Measurements from ENCODE around the gene IMPDH1.

IMPDH1 gene

DNA sequence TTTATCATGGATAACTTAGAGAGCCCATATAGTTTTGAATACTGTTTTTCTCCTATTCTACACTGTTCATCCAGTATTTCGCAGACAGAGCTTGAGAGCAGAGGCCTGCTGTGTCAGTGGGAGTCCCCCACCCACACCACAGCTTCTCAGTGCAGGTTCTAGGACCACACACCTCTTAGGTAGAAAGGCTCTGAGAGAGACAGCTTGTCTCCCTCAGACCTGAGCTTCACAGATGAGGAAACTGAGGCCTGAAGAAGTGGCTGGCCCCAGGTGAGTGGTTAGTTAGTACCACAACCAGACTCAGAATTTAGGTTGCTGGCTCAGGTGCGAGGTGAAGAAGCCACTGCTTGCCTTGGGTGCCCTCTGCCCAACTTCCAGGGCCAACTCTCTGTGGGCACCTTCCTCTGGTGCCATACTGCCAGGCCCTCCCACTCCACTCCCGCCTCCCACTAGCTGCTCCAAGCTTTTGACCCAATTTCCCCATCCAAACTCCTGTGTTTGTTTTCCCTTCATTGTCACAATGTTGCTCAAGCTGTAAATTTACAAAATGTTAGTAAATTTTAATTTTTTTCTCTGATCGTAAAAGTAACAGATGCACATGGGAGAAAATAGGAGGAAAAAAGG is 38.3 kb upstream of the IMPDH1 start:
- 100% methylated on average over 2 of the region's 4 CpGs for WGBS (ENCODE audit: insufficient coverage)
- H3K4me1 ChIP-seq (ENCODE audit: control extremely low read depth in 1 of 4, control insufficient read depth in 4 of 4, insufficient read depth in 4 of 4, low read length in 3 of 4) = no peaks in the 10 kb centered on the region
- no peak overlapping the region for H3K4me3 ChIP-seq (ENCODE audit: control insufficient read depth in 1 of 7, extremely low read depth in 1 of 7, insufficient read depth in 4 of 7, low read depth in 2 of 7, low read length in 6 of 7)
- H3K27me3 ChIP-seq (replicated peaks in 2 of 5; ENCODE audit: control insufficient read depth in 4 of 5, insufficient read depth in 5 of 5, low read length in 4 of 5) = peaks cover 0 to 4% (median 0%) of the 10 kb centered on the region in 5 experiments
- no peaks in the 10 kb centered on the region for H3K9me3 ChIP-seq (ENCODE audit: control extremely low read depth in 1 of 5, control insufficient read depth in 4 of 5, insufficient read depth in 2 of 5, low read depth in 1 of 5, low read length in 4 of 5)
- no peaks in the 10 kb centered on the region for H3K36me3 ChIP-seq (ENCODE audit: control insufficient read depth in 4 of 4, insufficient read depth in 4 of 4, low read length in 3 of 4)
- ChIA-PET CTCF (interaction anchor here (0.8 to 3.0 kb wide), 10 partner anchors 8 to 67 kb away, joined by 3 to 18 read pairs (median 4); no protein-coding TSS in a partner anchor), POLR2A (no interaction called here)
- DNase-seq = no peak
- no peak overlapping the region for H3K27ac ChIP-seq (ENCODE audit: insufficient read depth in 1 of 2, low read depth in 1 of 2, low read length in 2 of 2, poor library complexity in 1 of 2, severe bottlenecking in 2 of 2)

GRCh38 chr7:128446306-128446705 is 36.5 kb upstream of the IMPDH1 start:
- Histone ChIP-seq H3K4me1 (ENCODE audit: control extremely low read depth in 1 of 4, control insufficient read depth in 4 of 4, insufficient read depth in 4 of 4, low read length in 3 of 4) (no peaks in the 10 kb centered on the region), H3K36me3 (ENCODE audit: control insufficient read depth in 4 of 4, insufficient read depth in 4 of 4, low read length in 3 of 4) (no peaks in the 10 kb centered on the region), H3K27ac (ENCODE audit: insufficient read depth in 1 of 2, low read depth in 1 of 2, low read length in 2 of 2, poor library complexity in 1 of 2, severe bottlenecking in 2 of 2) (no peak overlapping the region), H3K9me3 (ENCODE audit: control extremely low read depth in 1 of 5, control insufficient read depth in 4 of 5, insufficient read depth in 2 of 5, low read depth in 1 of 5, low read length in 4 of 5) (no peaks in the 10 kb centered on the region), H3K27me3 (replicated peaks in 2 of 5; ENCODE audit: control insufficient read depth in 4 of 5, insufficient read depth in 5 of 5, low read length in 4 of 5) (no peaks in the 10 kb centered on the region), H3K4me3 (ENCODE audit: control insufficient read depth in 1 of 7, extremely low read depth in 1 of 7, insufficient read depth in 4 of 7, low read depth in 2 of 7, low read length in 6 of 7) (no peak overlapping the region)
- WGBS (ENCODE audit: insufficient coverage) = 87% methylated on average over 4 of the region's 5 CpGs
- CTCF ChIA-PET = interaction anchor here (1.4 to 4.2 kb wide), 2 partner anchors 14 to 19 kb away, joined by 5 to 22 read pairs; no protein-coding TSS in a partner anchor
- POLR2A ChIA-PET = no interaction called here
- DNase-seq = no peak

- Histone ChIP-seq H3K36me3 (ENCODE audit: control insufficient read depth in 4 of 4, insufficient read depth in 4 of 4, low read length in 3 of 4) (no peaks in the 10 kb centered on the region), H3K27ac (ENCODE audit: insufficient read depth in 1 of 2, low read depth in 1 of 2, low read length in 2 of 2, poor library complexity in 1 of 2, severe bottlenecking in 2 of 2) (no peak overlapping the region), H3K4me1 (ENCODE audit: control extremely low read depth in 1 of 4, control insufficient read depth in 4 of 4, insufficient read depth in 4 of 4, low read length in 3 of 4) (no peaks in the 10 kb centered on the region), H3K9me3 (ENCODE audit: control extremely low read depth in 1 of 5, control insufficient read depth in 4 of 5, insufficient read depth in 2 of 5, low read depth in 1 of 5, low read length in 4 of 5) (no peaks in the 10 kb centered on the region), H3K4me3 (ENCODE audit: control insufficient read depth in 1 of 7, extremely low read depth in 1 of 7, insufficient read depth in 4 of 7, low read depth in 2 of 7, low read length in 6 of 7) (no peak overlapping the region), H3K27me3 (replicated peaks in 2 of 5; ENCODE audit: control insufficient read depth in 4 of 5, insufficient read depth in 5 of 5, low read length in 4 of 5) (no peaks in the 10 kb centered on the region)
- no peak for DNase-seq
- CTCF ChIA-PET = interaction anchor here (0.6 to 5.9 kb wide), 11 partner anchors 9 to 748 kb away, joined by 3 to 51 read pairs (median 4); no protein-coding TSS in a partner anchor
- WGBS (ENCODE audit: insufficient coverage) = 93% methylated on average over 6 of the region's 7 CpGs
- POLR2A ChIA-PET = no interaction called here
These were observed 34.2 kb upstream of the IMPDH1 start for GRCh38 chr7:128443831-128444600.

DNA sequence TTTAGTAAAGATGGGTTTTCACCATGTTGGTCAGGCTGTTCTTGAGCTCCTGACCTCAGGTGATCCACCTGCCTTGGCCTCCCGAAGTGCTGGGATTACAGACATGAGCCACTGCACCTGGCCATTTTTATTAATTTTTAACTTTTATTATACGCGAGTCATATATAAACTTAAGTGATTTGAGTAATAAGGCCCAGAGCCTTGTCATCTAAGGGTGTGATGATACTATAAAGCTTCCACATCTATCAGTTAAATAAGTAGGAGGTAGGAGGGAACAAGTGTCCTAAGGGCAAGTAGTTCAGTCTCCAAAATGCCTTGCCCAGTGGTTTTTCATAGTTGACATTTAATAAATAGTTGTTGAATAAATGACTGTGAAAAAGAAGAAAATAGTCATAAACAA is 32.6 kb upstream of the IMPDH1 start:
- ChIA-PET CTCF (interaction anchor here (0.8 to 67.2 kb wide), 9 partner anchors 9 to 95 kb away, joined by 3 to 1829 read pairs (median 5); partner anchors contain the start of genes IMPDH1 and PRRT4), POLR2A (no interaction called here)
- Histone ChIP-seq H3K36me3 (ENCODE audit: control insufficient read depth in 4 of 4, insufficient read depth in 4 of 4, low read length in 3 of 4) (no peaks in the 10 kb centered on the region), H3K4me1 (ENCODE audit: control extremely low read depth in 1 of 4, control insufficient read depth in 4 of 4, insufficient read depth in 4 of 4, low read length in 3 of 4) (peaks cover 0 to 8% (median 4%) of the 10 kb centered on the region in 4 experiments), H3K27me3 (replicated peaks in 2 of 5; ENCODE audit: control insufficient read depth in 4 of 5, insufficient read depth in 5 of 5, low read length in 4 of 5) (no peaks in the 10 kb centered on the region), H3K4me3 (ENCODE audit: control insufficient read depth in 1 of 7, extremely low read depth in 1 of 7, insufficient read depth in 4 of 7, low read depth in 2 of 7, low read length in 6 of 7) (no peak overlapping the region), H3K27ac (ENCODE audit: insufficient read depth in 1 of 2, low read depth in 1 of 2, low read length in 2 of 2, poor library complexity in 1 of 2, severe bottlenecking in 2 of 2) (no peak overlapping the region), H3K9me3 (ENCODE audit: control extremely low read depth in 1 of 5, control insufficient read depth in 4 of 5, insufficient read depth in 2 of 5, low read depth in 1 of 5, low read length in 4 of 5) (no peaks in the 10 kb centered on the region)
- no peak for DNase-seq
- WGBS (ENCODE audit: insufficient coverage) = 100% methylated on average over 1 of the region's 3 CpGs

GRCh38 chr7:128437426-128438332 is 27.9 kb upstream of the IMPDH1 start:
- ChIA-PET CTCF (interaction anchor here (0.5 to 67.2 kb wide), 6 partner anchors 10 to 427 kb away, joined by 3 to 1829 read pairs (median 24); partner anchors contain the start of genes HILPDA, IMPDH1 and PRRT4), POLR2A (no interaction called here)
- WGBS (ENCODE audit: insufficient coverage) = 80% methylated on average over 1 of the region's 8 CpGs

GRCh38 chr7:128435327-128435686 is 25.5 kb upstream of the IMPDH1 start:
- H3K27me3 ChIP-seq (replicated peaks in 2 of 5; ENCODE audit: control insufficient read depth in 4 of 5, insufficient read depth in 5 of 5, low read length in 4 of 5) = no peaks in the 10 kb centered on the region
- no peak overlapping the region for H3K27ac ChIP-seq (ENCODE audit: insufficient read depth in 1 of 2, low read depth in 1 of 2, low read length in 2 of 2, poor library complexity in 1 of 2, severe bottlenecking in 2 of 2)
- CTCF ChIA-PET = interaction anchor here (1.2 to 67.2 kb wide), 6 partner anchors 9 to 50 kb away, joined by 3 to 1829 read pairs (median 25); partner anchors contain the start of genes IMPDH1 and PRRT4
- H3K9me3 ChIP-seq (ENCODE audit: control extremely low read depth in 1 of 5, control insufficient read depth in 4 of 5, insufficient read depth in 2 of 5, low read depth in 1 of 5, low read length in 4 of 5) = no peaks in the 10 kb centered on the region
- H3K4me3 ChIP-seq (ENCODE audit: control insufficient read depth in 1 of 7, extremely low read depth in 1 of 7, insufficient read depth in 4 of 7, low read depth in 2 of 7, low read length in 6 of 7) = no peak overlapping the region
- no peak for DNase-seq
- H3K36me3 ChIP-seq (ENCODE audit: control insufficient read depth in 4 of 4, insufficient read depth in 4 of 4, low read length in 3 of 4) = no peaks in the 10 kb centered on the region
- WGBS (ENCODE audit: insufficient coverage) = 96% methylated on average over 3 of the region's 3 CpGs
- H3K4me1 ChIP-seq (ENCODE audit: control extremely low read depth in 1 of 4, control insufficient read depth in 4 of 4, insufficient read depth in 4 of 4, low read length in 3 of 4) = peaks cover 0 to 9% (median 5%) of the 10 kb centered on the region in 4 experiments
- POLR2A ChIA-PET = no interaction called here

More at GRCh38 chr7:128437426-128438332, 27.9 kb upstream of the IMPDH1 start:
- Histone ChIP-seq H3K9me3 (ENCODE audit: control extremely low read depth in 1 of 5, control insufficient read depth in 4 of 5, insufficient read depth in 2 of 5, low read depth in 1 of 5, low read length in 4 of 5) (no peaks in the 10 kb centered on the region), H3K27ac (ENCODE audit: insufficient read depth in 1 of 2, low read depth in 1 of 2, low read length in 2 of 2, poor library complexity in 1 of 2, severe bottlenecking in 2 of 2) (peak overlapping the region in 1 of 2 experiments; percentile 63), H3K4me3 (ENCODE audit: control insufficient read depth in 1 of 7, extremely low read depth in 1 of 7, insufficient read depth in 4 of 7, low read depth in 2 of 7, low read length in 6 of 7) (no peak overlapping the region), H3K36me3 (ENCODE audit: control insufficient read depth in 4 of 4, insufficient read depth in 4 of 4, low read length in 3 of 4) (no peaks in the 10 kb centered on the region), H3K4me1 (ENCODE audit: control extremely low read depth in 1 of 4, control insufficient read depth in 4 of 4, insufficient read depth in 4 of 4, low read length in 3 of 4) (peaks cover 0 to 9% (median 5%) of the 10 kb centered on the region in 4 experiments), H3K27me3 (replicated peaks in 2 of 5; ENCODE audit: control insufficient read depth in 4 of 5, insufficient read depth in 5 of 5, low read length in 4 of 5) (no peaks in the 10 kb centered on the region)
- peak in 2 of 3 donors; percentile 52 to 66 for DNase-seq
